Limb (tissue), 2 donors: ENCODE measurements around the gene RFTN2.
"Not testable (repeated sequence)": the region's sequence is repeated elsewhere in the genome, so short reads cannot be mapped to it uniquely, and the experiment has no call there.

Source experiments
- DNase-seq, 2 donors: peaks; one replicate each; pipeline ENCODE4 v3.0.0-alpha.2; 2016; ENCODE audit errors: extremely low spot score in 2 of 2

Gene RFTN2

DNA sequence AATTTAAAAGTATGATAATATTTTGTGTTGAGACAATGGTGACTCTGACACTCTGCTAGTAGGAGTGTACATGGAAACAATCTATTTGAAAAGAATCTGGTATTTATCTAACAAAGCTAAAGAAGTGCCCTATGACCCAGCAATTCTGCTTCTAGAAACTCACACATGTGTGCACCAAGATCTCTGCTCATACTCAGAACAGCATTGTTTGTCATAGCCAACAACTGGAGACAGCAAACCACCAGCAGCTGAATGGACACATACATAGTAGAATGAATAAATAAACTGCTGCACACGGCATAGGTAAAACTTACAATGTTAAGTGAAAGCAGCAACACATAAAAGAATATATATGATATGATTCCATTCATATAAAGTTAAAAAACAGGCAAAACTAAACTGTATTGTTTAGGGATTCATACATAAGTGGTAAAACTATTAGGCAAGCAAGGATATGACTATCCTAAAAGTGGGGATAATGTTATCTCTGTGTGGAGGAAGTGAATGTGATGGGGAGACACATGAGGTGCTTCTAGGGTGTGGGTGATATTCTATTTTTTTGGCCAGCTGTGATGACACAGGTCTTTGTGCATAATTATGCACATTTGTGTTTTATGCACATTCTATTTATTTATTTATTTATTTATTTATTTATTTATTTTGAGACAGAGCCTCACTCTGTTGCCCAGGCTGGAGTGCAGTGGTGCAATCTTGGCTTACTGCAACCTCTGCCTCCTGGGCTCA lies 71.1 kb downstream of the RFTN2 start:
- no peak for DNase-seq

GRCh38 chr2:197601726-197602125 lies 73.7 kb downstream of the RFTN2 start:
- DNase-seq: no peak

DNA sequence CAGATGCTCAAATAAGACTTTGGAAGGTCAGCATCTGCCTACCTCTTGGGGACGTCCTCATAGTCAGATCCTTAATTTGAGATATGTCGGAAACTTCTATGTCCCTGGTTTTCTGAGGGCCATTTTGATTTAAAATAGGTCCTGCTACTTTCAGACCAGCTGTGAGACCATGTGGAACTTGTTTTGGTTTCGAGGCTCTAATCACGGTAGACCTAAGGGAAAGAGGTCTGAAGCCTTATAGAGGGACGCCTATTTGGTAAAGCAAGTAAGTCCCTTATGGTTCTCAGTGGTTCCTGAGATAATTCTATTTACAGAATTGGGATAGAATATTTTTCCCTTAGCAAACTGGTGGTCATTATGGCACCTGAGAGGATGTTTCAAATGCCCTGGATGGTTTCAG lies 75.1 kb downstream of the RFTN2 start:
- DNase-seq: no peak

- DNase-seq: no peak
Observed at GRCh38 chr2:197599285-197599965, 76.0 kb downstream of the RFTN2 start.

DNA sequence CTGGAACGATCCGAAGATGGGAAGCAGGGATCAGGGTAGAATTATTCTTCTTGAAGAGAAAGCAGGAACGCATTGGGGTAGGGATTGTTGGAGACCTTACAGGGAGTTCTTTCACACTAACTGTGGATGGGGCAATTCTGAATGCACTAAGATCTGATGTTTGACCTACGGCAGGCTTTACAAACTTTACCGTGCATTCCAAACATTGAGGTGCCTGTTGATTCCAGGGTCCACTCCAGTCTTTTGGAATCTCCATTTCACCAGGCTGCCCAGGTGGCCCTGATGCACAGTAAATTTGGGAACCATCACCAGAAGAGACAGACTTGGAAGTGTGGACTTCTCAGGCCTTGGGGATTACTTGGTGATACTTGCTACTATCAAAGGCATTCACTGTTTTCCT lies 76.9 kb downstream of the RFTN2 start:
- no peak for DNase-seq

GRCh38 chr2:197597166-197597565 lies 78.2 kb downstream of the RFTN2 start:
- DNase-seq: no peak

GRCh38 chr2:197596766-197597165 lies 78.6 kb downstream of the RFTN2 start:
- DNase-seq: no peak

GRCh38 chr2:197591339-197592072 lies 83.9 kb downstream of the RFTN2 start:
- no peak for DNase-seq

- DNase-seq: not testable (repeated sequence)
Observed at GRCh38 chr2:197587255-197587654, 88.1 kb downstream of the RFTN2 start.

GRCh38 chr2:197580166-197580565 lies 95.2 kb downstream of the RFTN2 start:
- DNase-seq: not testable (repeated sequence)

DNA sequence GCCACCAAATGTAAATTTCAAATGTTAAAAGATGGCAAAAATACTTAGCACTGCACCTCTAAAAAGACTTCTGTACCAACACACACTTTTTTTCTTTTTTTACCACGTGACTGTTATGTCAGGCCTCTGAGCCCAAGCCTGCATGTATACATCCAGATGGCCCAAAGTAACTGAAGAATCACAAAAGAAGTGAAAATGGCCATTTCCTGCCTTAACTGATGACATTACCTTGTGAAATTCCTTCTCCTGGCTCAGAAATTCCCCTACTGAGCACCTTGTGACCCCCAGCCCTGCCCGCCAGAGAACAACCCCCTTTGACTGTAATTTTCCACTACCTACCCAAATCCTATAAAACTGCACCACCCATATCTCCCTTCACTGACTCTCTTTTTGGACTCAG lies 97.1 kb downstream of the RFTN2 start:
- not testable (repeated sequence) for DNase-seq

DNA sequence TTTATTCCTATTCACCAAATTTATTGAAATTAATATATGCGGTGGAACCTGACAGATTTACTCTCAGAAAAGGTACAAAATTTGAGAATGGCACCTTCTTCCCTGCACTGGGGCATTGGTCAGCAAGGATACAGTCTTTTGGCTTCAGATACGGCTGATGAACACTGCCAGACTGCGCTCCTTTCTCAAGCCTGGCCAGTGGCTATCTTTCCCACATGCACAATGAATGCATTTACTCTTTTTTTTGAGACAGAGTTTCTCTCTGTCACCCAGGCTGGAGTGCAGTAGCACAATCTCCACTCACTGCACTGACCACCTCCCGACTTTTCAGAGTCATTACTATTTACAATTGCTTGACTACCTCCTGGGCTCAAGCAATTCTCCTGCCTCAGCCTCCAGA lies 97.9 kb downstream of the RFTN2 start:
- DNase-seq: no peak

- DNase-seq: peak in 1 of 2 donors; percentile 24
Observed at GRCh38 chr2:197576631-197577030, 98.8 kb downstream of the RFTN2 start.

GRCh38 chr2:197575987-197576386 lies 99.4 kb downstream of the RFTN2 start:
- no peak for DNase-seq

- no peak for DNase-seq
Observed at GRCh38 chr2:197573608-197574007, 101.8 kb downstream of the RFTN2 start.

DNA sequence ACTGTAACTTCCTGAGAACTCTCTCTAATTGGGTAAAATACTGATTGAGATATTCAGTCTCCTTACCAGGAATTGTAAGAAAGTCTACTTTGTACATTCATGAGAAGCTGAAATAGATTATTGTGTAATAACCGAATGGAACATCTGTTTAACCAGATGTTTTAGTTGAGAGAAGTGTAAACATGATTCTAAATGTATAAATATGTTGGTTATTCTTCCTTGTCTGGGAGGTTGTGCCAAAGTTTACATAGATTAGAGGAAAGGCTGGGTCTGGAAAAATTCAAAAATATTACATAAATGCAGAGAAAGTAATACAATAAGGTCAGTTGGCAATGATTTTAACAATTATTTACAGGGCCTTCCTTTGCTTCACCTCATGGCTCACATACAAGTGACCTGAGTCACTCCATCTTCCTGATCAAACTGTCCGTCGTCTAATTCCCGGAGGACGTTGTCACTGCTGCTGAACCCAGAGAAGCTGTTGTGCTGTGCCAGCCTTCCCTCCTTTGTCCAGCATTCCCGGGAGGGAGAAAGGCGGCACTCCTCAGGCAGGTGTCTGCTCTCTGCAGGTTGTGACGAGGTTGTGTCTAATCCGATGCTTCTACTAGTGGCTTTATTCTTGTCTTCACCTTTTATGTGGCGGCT lies 103.6 kb downstream of the RFTN2 start:
- DNase-seq: peak in 1 of 2 donors; percentile 58

- DNase-seq: no peak
Observed at GRCh38 chr2:197560146-197560665, 115.2 kb downstream of the RFTN2 start.

DNA sequence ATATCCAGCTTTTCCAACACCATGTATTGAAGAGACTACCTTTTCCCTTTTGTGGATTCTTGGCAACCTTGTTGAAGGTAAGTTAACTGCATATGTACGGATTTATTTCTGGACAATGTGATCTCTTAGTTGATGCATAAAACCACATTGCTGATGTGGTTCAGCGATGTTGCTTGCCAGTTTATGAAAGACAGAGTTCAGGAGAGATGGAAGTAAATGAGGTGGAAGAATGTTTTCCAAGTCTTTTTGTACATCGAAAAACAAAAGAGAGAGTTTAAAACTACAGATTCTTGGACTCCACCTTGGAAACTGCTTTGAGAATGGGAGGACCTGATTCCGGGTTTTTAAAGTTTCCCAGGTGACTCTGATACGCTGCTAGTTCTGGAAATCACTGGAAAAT lies 115.7 kb downstream of the RFTN2 start:
- DNase-seq: no peak

DNA sequence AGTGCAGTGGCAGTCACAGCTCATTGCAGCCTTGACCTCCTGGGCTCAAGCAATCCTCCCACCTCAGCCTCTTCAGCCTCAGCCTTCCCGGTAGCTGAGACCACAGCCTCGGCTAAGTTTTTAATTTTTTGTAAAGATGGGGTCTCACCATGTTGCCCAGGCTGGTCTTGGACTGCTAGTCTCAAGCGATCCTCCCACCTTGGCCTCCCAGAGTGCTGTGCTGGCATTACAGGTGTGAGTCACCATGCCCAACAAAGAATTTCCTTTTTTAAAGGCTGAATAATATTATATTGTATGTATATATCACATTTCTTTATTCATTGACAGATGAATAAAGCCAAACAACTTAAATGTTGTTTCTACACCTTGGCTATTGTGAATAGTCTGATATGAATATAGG lies 117.0 kb downstream of the RFTN2 start:
- no peak for DNase-seq

GRCh38 chr2:197556456-197556855 lies 118.9 kb downstream of the RFTN2 start:
- DNase-seq: peak in 1 of 2 donors; percentile 34

- DNase-seq: no peak
Observed at GRCh38 chr2:197555467-197555866, 119.9 kb downstream of the RFTN2 start.

DNA sequence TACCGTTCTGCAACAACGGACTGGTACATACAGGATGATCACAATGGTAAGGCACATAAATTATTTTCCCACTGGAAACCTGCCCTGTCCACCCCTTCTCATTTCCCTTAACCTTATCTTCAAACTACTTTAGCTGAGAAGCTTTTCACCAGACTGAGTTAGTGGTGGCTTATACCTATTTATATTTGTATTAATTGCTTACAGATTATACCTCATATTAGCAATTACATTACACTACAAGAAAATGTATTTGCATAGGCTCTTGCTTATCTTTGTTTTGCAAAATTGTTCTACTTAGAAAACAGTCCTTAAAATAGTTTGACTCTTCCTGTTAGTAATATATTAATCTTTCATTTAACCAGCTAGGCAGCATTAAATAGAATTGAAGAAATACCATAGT lies 124.1 kb downstream of the RFTN2 start:
- DNase-seq: not testable (repeated sequence)
